ENCODE measurements around the gene CA10.

DNA sequence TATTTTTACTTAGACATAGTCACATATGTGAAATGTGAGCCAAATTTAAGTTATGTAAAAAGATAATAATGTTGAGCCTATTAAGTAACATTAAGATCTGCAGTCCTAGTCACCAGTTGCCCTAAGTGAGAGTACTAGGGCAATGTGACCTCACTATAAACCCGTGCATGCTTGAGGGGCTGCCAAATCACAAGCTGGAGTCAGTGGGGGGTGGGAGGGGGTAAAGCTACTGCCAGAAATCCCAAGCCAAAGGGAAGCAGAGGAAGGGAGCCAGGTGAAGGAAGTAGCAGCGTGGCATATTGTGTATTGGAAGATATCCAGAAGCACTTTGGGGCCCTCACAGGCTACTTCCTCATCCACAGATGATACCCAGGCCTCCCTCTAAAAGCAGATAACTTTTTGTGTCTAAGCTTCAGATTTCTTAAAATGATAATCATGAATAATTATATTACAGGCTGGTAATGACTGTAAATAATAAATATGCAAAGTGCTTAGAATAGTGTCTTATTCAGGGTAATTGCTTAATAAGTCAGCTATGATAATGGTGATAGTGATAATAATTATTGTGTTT lies 134.1 kb downstream of the CA10 start:
- TF ChIP-seq, protein P1, sequence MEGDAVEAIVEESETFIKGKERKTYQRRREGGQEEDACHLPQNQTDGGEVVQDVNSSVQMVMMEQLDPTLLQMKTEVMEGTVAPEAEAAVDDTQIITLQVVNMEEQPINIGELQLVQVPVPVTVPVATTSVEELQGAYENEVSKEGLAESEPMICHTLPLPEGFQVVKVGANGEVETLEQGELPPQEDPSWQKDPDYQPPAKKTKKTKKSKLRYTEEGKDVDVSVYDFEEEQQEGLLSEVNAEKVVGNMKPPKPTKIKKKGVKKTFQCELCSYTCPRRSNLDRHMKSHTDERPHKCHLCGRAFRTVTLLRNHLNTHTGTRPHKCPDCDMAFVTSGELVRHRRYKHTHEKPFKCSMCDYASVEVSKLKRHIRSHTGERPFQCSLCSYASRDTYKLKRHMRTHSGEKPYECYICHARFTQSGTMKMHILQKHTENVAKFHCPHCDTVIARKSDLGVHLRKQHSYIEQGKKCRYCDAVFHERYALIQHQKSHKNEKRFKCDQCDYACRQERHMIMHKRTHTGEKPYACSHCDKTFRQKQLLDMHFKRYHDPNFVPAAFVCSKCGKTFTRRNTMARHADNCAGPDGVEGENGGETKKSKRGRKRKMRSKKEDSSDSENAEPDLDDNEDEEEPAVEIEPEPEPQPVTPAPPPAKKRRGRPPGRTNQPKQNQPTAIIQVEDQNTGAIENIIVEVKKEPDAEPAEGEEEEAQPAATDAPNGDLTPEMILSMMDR (IDR thresholded peaks at IDR 0.05): no peak
- no peak for TF ChIP-seq POLR2A (IDR thresholded peaks at IDR 0.05)

Data from vagina (tissue), 2 donors.